Central memory CD8-positive, alpha-beta T cell (primary cell): Measurements from ENCODE around the gene MAGEF1.
A peak's percentile ranks its signal among the peaks of the same experiment; 100 is the strongest.

ENCODE experiments used
- ATAC-seq: fragments of 150-1000 bp; cut with Tn5 transposase; replicated peaks from 2 replicates; pipeline ENCODE4 v1.10.0; 2022; ENCODE audit warnings: mild to moderate bottlenecking, moderate FRiP score, moderate number of reproducible peaks; ENCODE audit not compliant: poor library complexity, severe bottlenecking; ENCODE audit errors: extremely low read depth
- DNase-seq, 2 donors: peaks; one replicate each; pipeline ENCODE4 v3.0.0; 2021; ENCODE audit warnings: low spot score in 2 of 2
- H3K27ac Mint-ChIP-seq: one replicate; pipeline ENCODE4 v1.8.0; 2022; ENCODE audit warnings: low read depth, mild to moderate bottlenecking, moderate library complexity, mixed read lengths
- H3K27me3 Mint-ChIP-seq: one replicate; pipeline ENCODE4 v1.8.0; 2022; ENCODE audit warnings: mixed read lengths
- H3K36me3 Mint-ChIP-seq: one replicate; pipeline ENCODE4 v1.8.0; 2022; ENCODE audit warnings: mild to moderate bottlenecking, moderate library complexity, mixed read lengths; ENCODE audit not compliant: insufficient read depth
- H3K4me1 Mint-ChIP-seq: one replicate; pipeline ENCODE4 v1.8.0; 2022; ENCODE audit warnings: mixed read lengths
- H3K4me3 Mint-ChIP-seq: one replicate; pipeline ENCODE4 v1.8.0; 2022; ENCODE audit warnings: mild to moderate bottlenecking, moderate library complexity, mixed read lengths
- H3K9me3 Mint-ChIP-seq: one replicate; pipeline ENCODE4 v1.8.0; 2022; ENCODE audit warnings: mixed read lengths

The MAGEF1 gene

DNA sequence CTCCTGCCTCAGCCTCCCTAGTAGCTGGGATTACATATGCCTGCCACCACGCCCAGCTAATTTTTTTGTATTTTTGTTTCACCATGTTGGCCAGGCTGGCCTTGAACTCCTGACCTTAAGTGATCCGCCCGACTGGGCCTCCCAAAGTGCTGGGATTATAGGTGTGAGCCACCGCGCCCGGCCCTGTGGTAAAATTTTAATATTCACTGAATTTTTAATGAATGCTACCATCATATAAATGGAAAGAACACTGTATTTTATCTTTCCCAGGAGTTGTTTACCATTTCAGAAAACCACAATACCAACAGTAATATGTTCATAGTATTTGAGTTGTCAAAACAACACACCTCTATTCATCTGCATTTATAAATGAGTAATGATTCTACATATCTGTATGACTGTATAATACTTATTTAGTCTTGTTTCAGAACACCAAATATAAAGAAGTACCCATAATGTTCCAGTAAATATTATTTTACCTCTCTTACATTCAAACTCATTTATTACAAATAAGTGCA, 16.2 kb upstream of the MAGEF1 start:
- ATAC-seq = no peak
- DNase-seq = no peak
- no peak overlapping the region for H3K4me3 Mint-ChIP-seq
- no peaks in the 10 kb centered on the region for H3K4me1 Mint-ChIP-seq
- peaks cover 66% of the 10 kb centered on the region for H3K27me3 Mint-ChIP-seq
- no peaks in the 10 kb centered on the region for H3K9me3 Mint-ChIP-seq
- no peak overlapping the region for H3K27ac Mint-ChIP-seq
- H3K36me3 Mint-ChIP-seq = no peaks in the 10 kb centered on the region

DNA sequence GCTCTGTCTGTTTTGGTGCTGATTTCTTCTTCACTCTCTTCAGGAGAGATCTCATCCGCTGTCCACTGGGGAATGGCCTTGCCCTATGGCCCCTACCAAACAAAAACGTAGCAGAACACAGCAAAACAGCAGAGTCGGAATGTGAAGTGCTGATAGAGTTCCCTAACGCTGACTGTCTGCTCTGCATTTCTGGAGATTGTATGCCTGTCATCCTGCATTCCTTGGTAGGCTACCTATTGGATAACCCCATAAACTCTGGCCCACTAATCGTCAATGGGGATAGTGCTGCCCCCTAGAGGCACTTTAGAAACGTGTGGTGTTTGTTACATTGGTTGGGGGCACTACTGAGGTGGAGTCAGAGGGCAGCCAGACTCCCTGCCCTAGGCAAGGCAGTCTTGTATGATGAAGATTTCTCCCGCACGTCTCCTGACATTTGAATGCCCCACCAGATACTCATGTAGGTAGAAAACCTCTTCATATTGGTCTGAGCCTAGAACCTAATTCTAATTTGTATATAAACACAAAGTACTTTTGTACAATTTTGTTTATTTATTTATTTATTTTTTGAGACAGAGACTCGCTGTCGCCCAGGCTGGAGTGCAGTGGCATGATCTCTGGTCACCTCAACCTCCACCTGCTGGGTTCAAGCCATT, 15.6 kb upstream of the MAGEF1 start:
- Mint-ChIP-seq H3K27me3 (peaks cover 66% of the 10 kb centered on the region), H3K27ac (no peak overlapping the region), H3K36me3 (no peaks in the 10 kb centered on the region), H3K9me3 (no peaks in the 10 kb centered on the region), H3K4me3 (no peak overlapping the region), H3K4me1 (no peaks in the 10 kb centered on the region)
- DNase-seq = no peak
- ATAC-seq = no peak

DNA sequence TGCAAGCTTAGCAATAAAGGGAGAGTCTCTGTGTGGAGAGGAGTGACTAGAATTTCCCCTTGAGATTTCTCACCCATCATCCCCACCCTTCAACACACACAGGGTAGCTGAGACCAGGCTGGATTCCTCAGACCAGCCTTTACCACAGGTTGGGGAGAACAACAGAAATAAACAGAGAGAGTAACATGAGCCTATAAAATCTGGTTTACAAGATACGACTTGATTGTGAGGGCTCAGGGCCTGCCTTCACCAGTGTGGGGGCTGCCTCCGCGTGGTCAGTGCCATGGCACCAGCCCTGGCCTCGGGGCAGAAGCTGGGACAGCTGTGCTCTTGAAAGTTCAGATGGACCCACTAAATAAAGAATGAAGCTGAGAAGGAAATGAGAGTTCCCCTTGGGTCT, 14.6 kb upstream of the MAGEF1 start:
- DNase-seq (no peak), ATAC-seq (no peak)
- Mint-ChIP-seq H3K9me3 (no peaks in the 10 kb centered on the region), H3K27me3 (peaks cover 60% of the 10 kb centered on the region), H3K27ac (no peak overlapping the region), H3K36me3 (no peaks in the 10 kb centered on the region), H3K4me1 (no peaks in the 10 kb centered on the region), H3K4me3 (no peak overlapping the region)

DNA sequence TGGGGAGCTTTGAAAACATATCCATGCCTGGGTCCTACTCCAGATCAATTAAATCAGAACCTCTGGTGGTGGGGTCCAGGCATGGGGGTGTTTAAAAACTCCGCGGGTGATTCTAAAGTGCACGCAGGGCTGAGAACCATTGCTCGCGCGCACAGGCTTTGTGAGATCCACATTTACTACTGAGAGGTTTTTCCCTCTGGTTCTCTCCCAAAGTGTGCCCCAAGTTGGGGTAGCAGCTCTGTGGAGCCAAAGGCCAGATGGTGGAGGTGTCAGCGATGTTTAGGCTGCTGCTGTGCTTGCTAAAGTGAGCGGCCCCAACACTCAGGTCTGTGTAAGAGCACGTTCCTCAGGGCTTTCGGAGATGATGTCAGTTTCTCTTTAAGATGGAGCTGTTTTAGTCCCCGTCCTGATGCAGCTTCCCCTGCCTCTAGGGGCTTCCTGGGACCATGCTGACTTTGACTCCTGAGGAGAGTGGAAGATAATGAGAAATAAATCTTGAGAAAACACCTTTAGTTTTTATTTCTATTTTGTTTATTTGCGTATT, 13.4 kb upstream of the MAGEF1 start:
- H3K4me1 Mint-ChIP-seq = no peaks in the 10 kb centered on the region
- ATAC-seq (no peak), DNase-seq (no peak)
- no peak overlapping the region for H3K27ac Mint-ChIP-seq
- H3K9me3 Mint-ChIP-seq = no peaks in the 10 kb centered on the region
- no peaks in the 10 kb centered on the region for H3K36me3 Mint-ChIP-seq
- peaks cover 48% of the 10 kb centered on the region for H3K27me3 Mint-ChIP-seq
- no peak overlapping the region for H3K4me3 Mint-ChIP-seq

DNA sequence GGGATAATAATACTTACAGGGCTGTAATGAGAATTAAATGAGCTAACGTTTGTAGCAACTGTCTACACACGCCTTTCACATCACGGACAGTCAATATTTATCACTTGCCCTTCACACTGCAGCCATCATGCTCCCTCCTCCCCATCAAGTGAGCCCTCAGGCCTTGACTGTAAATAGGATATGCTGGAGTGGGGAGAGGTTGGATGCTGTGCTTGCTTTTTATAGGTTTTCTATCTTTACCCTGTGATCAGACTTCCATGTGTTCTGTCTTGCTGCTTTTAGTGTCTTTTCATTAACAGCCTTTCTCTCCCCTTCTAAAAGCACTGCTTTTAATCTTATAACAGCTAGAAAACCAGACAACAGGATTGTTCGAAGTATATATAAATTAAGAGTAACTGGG, 12.8 kb upstream of the MAGEF1 start:
- no peaks in the 10 kb centered on the region for H3K4me1 Mint-ChIP-seq
- DNase-seq (no peak), ATAC-seq (no peak)
- H3K27me3 Mint-ChIP-seq = peaks cover 43% of the 10 kb centered on the region
- H3K27ac Mint-ChIP-seq = no peak overlapping the region
- no peak overlapping the region for H3K4me3 Mint-ChIP-seq
- no peaks in the 10 kb centered on the region for H3K36me3 Mint-ChIP-seq
- no peaks in the 10 kb centered on the region for H3K9me3 Mint-ChIP-seq

DNA sequence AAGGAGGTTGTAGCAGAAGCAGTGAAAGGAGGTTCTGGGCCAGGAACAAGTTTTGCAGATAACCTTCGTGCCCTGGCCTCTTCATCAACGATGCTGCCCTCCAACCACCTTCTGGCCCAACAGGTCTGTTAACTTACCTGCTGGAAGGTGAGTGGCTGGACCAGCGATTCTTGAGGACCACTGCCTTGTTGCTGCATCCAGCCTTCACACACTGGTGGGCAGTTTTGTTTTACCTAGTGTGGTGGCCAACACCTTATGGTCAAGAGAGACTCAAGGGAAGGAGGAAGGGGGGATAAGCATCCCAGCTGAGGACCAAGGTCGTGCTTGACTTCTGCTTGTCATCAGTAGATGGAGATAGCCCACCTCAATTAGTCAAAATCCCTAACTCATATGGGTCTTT, 7.8 kb upstream of the MAGEF1 start:
- Mint-ChIP-seq H3K4me3 (no peak overlapping the region), H3K27me3 (peaks cover 13% of the 10 kb centered on the region)
- ATAC-seq = no peak

DNA sequence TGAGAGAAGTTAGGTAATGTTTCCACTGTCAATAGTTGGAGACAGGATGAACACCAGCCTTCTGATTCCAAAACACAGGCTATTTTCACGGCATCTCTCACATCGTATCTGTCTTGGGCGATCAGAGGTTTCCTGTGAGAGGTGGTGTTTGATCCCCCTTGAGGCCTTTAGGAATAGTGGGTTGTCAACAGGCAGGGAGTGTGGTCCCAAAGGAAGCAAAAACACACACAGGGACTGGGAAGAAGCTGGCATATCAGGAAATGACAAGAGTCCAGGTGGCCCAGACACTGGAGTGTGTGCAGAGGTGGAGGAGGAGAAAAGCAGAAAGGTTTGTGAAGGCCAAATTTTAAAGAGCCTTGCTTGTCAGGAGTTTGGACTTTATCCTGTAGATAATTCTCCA, 6.6 kb upstream of the MAGEF1 start:
- no peaks in the 10 kb centered on the region for H3K36me3 Mint-ChIP-seq
- H3K27ac Mint-ChIP-seq = no peak overlapping the region
- H3K27me3 Mint-ChIP-seq = no peaks in the 10 kb centered on the region
- H3K4me3 Mint-ChIP-seq = no peak overlapping the region
- H3K9me3 Mint-ChIP-seq = no peaks in the 10 kb centered on the region
- H3K4me1 Mint-ChIP-seq = no peaks in the 10 kb centered on the region
- no peak for ATAC-seq
- DNase-seq = no peak

More for the DNA sequence above, 7.8 kb upstream of the MAGEF1 start:
- H3K27ac Mint-ChIP-seq = no peak overlapping the region
- no peaks in the 10 kb centered on the region for H3K4me1 Mint-ChIP-seq
- no peak for DNase-seq
- H3K9me3 Mint-ChIP-seq = no peaks in the 10 kb centered on the region
- no peaks in the 10 kb centered on the region for H3K36me3 Mint-ChIP-seq

DNA sequence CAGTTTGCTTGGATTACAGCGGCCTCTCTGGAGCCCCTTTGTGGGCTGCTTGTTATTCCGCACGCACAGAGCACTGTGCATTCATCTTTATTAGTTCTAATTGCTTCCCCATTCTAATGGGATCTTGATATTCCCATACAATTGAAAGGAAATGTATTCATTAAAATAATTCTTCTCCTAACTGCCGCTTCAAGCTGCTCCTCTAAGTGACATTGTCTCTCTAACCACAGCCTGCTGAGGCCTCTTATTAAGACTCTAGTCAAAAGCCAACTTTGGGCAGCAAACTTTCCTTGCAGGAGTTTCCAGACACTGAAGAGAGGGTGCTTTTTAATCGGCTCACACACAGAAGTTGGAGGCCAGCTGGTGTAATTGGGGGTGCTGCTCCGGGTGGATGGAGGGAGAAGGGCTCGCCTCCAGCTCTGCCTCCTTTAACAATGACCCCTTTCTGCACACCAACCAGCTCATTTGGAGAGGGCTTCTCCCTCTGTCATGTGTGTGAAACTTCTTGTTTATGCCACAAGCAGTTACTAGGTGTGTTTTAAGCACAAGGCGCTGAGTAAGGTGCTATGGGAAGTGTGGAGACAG, 5.6 kb upstream of the MAGEF1 start:
- no peak for ATAC-seq
- Mint-ChIP-seq H3K27me3 (no peaks in the 10 kb centered on the region), H3K4me1 (peaks cover 8% of the 10 kb centered on the region), H3K27ac (no peak overlapping the region), H3K4me3 (no peak overlapping the region), H3K36me3 (peaks cover 1% of the 10 kb centered on the region), H3K9me3 (no peaks in the 10 kb centered on the region)
- no peak for DNase-seq

DNA sequence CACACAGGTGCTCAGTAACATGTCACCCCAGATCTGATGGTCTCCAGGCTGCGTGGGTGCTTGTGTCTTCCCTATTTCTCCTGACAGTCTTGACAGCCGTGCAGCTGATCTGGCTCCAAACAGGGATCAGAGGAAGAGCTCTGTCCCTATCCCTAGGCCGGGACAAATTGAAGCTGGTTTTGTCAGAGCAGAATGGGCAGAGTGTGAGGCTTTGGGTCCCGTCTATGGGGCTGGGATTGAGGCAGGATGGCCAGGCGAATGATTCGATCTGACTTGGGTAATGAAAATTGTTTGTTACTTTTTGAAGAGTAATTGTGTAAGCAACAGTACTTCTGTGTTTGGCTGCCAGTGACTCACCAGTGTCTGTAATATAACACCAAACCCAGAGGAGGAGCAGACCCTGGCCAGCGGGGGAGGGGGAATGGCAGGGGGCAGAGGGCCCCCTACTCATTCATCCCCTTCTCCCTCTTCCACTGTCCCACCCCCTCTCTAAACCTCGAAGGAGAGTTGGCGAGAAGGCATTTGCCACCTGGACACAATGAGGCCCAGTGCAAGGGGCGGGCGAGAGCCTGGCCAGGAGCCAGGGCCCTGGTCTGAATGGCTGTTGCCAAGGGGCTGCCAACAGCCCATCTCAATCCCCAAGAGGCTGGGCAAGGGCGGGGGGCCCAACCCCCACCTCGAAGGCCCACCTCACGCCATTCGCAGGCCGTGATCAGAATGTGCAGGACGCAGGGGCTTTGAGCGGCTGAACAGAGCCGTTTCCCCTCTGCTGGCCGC, 4.9 kb upstream of the MAGEF1 start:
- no peak for ATAC-seq
- no peak overlapping the region for H3K4me3 Mint-ChIP-seq
- peaks cover 15% of the 10 kb centered on the region for H3K4me1 Mint-ChIP-seq
- H3K36me3 Mint-ChIP-seq = peaks cover 3% of the 10 kb centered on the region
- no peak for DNase-seq
- H3K27ac Mint-ChIP-seq = no peak overlapping the region
- no peaks in the 10 kb centered on the region for H3K9me3 Mint-ChIP-seq
- no peaks in the 10 kb centered on the region for H3K27me3 Mint-ChIP-seq

DNA sequence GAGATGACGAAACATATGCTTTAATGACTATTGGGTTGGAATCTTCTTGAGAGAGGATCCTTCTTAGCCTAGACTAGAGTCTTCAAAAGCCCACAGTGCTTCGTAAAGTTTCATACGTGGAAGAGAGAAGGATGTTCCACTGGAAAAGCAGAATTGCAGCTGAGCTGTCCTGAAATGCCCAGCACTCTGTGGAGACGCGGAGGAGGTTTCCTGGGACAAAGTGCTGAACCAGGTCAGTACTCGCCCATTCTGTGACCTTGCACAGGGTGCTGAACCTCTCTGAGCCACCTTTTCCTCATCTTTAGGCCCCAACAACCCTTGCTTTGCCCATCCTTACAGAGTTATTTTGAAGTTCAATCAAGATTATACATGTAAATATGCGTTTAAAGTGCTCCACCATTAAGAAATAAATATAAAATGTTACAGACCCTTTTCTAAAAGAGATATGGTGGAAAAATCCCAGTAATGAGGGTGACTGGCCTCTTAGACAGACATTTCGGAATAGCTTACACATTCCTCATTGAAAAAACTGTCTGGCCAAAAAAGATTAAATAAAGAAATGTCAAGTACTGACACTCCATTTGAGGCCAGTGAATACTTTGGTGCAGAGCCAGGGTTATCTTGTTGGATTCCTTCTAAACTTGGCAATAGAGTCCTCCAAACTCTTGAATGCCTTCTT, 4.2 kb upstream of the MAGEF1 start:
- H3K36me3 Mint-ChIP-seq = peaks cover 4% of the 10 kb centered on the region
- no peak overlapping the region for H3K4me3 Mint-ChIP-seq
- no peak for ATAC-seq
- H3K4me1 Mint-ChIP-seq = peaks cover 19% of the 10 kb centered on the region
- no peaks in the 10 kb centered on the region for H3K27me3 Mint-ChIP-seq
- no peak for DNase-seq
- H3K27ac Mint-ChIP-seq = no peak overlapping the region
- no peaks in the 10 kb centered on the region for H3K9me3 Mint-ChIP-seq

DNA sequence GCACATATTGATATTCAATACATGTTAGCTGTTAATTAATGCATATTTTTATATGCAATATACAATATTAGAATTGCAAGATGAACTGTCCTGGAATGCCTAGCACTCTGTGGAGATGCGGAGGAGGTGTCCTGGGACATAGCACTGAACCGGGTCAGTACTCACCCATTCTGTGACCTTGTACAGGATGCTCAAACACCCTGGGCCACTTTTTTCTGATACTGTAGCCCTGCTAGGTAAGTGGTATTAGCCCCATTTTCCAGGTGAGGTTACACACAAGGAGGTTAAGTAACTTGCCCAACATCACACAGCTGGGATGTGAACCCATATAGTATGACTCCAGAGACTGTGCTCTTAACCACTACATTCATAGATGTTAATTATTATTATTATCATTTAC, 1.7 kb upstream of the MAGEF1 start:
- Mint-ChIP-seq H3K9me3 (no peaks in the 10 kb centered on the region), H3K4me3 (no peak overlapping the region), H3K27ac (no peak overlapping the region), H3K27me3 (no peaks in the 10 kb centered on the region), H3K4me1 (peaks cover 29% of the 10 kb centered on the region), H3K36me3 (peaks cover 7% of the 10 kb centered on the region)
- ATAC-seq = no peak
- no peak for DNase-seq

DNA sequence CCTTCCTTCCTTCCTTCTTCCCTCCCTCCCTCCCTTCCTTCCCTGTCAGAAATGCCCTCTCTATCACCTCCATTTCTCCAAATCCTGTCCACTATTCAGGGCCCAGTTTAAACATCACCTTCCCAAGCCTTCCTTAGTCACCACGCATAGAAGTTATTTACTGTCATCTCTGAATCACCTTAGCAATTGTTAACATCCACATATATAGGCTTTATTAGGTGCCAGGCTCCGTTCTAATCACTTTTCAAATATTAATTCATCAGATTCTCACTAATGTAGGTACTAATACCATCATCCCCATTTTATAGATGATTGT, 1.1 kb upstream of the MAGEF1 start:
- no peaks in the 10 kb centered on the region for H3K9me3 Mint-ChIP-seq
- DNase-seq (no peak), ATAC-seq (no peak)
- peak overlapping the region; percentile 7 for H3K27ac Mint-ChIP-seq
- no peaks in the 10 kb centered on the region for H3K27me3 Mint-ChIP-seq
- H3K4me1 Mint-ChIP-seq = peaks cover 29% of the 10 kb centered on the region
- H3K4me3 Mint-ChIP-seq = peak overlapping the region; percentile 14
- H3K36me3 Mint-ChIP-seq = peaks cover 7% of the 10 kb centered on the region
